Measurements from ENCODE around the gene PIP4K2C. TPM values are rescaled to one million over a fixed set of nuclear protein-coding genes. Genes with fewer than 3 reads are reported as not detected.

The PIP4K2C gene
- polyA plus RNA-seq, 3 donors: 37.2 to 45.5 (median 37.9) TPM

- DNase-seq: no peak
Observed at GRCh38 chr12:57619434-57620244, 28.6 kb downstream of the PIP4K2C start.

GRCh38 chr12:57620245-57620935, 29.4 kb downstream of the PIP4K2C start:
- DNase-seq: no peak

- no peak for DNase-seq
Observed at GRCh38 chr12:57620936-57621496, 30.0 kb downstream of the PIP4K2C start.

GRCh38 chr12:57621497-57622292, 30.7 kb downstream of the PIP4K2C start:
- DNase-seq: no peak

- no peak for DNase-seq
Observed at GRCh38 chr12:57622293-57623245, 31.6 kb downstream of the PIP4K2C start.

- DNase-seq: no peak
Observed at GRCh38 chr12:57623385-57623784, 32.4 kb downstream of the PIP4K2C start.

- DNase-seq: no peak
Observed at GRCh38 chr12:57623811-57624390, 32.9 kb downstream of the PIP4K2C start.

- DNase-seq: no peak
Observed at GRCh38 chr12:57624441-57625220, 33.6 kb downstream of the PIP4K2C start.

GRCh38 chr12:57625261-57626032, 34.5 kb downstream of the PIP4K2C start:
- no peak for DNase-seq

- no peak for DNase-seq
Observed at GRCh38 chr12:57626111-57626920, 35.3 kb downstream of the PIP4K2C start.

- DNase-seq: no peak
Observed at GRCh38 chr12:57626921-57627445, 36.0 kb downstream of the PIP4K2C start.

GRCh38 chr12:57627501-57628279, 36.7 kb downstream of the PIP4K2C start:
- DNase-seq: no peak

GRCh38 chr12:57628280-57629191, 37.5 kb downstream of the PIP4K2C start:
- DNase-seq: no peak

- DNase-seq: no peak
Observed at GRCh38 chr12:57629897-57630471, 39.0 kb downstream of the PIP4K2C start.

GRCh38 chr12:57630891-57631433, 40.0 kb downstream of the PIP4K2C start:
- no peak for DNase-seq
